Inflammatory macrophage (primary cell): Measurements from ENCODE around the gene RNASEH2B.

ENCODE experiments used
- DNase-seq, 2 donors: peaks; one replicate each; pipeline ENCODE4 v3.0.0-alpha.2; 2020 to 2022

The RNASEH2B gene

GRCh38 chr13:50942630-50943311 lies 33.2 kb downstream of the RNASEH2B start:
- DNase-seq: no peak

- DNase-seq: peak in 1 of 2 donors; percentile 18
Measured at GRCh38 chr13:50945669-50946068, 36.1 kb downstream of the RNASEH2B start.

- DNase-seq: no peak
Measured at GRCh38 chr13:50948601-50949000, 39.0 kb downstream of the RNASEH2B start.

- no peak for DNase-seq
Measured at GRCh38 chr13:50950849-50951248, 41.3 kb downstream of the RNASEH2B start.

- DNase-seq: no peak
Measured at GRCh38 chr13:50951366-50951765, 41.8 kb downstream of the RNASEH2B start.

- no peak for DNase-seq
Measured at GRCh38 chr13:50955241-50955640, 45.6 kb downstream of the RNASEH2B start.

- no peak for DNase-seq
Measured at GRCh38 chr13:50955798-50956197, 46.2 kb downstream of the RNASEH2B start.

GRCh38 chr13:50957620-50958019 lies 48.0 kb downstream of the RNASEH2B start:
- DNase-seq: no peak

GRCh38 chr13:50969691-50970090 lies 60.1 kb downstream of the RNASEH2B start:
- no peak for DNase-seq

- DNase-seq: peak; percentile 22 to 45
Measured at GRCh38 chr13:50970956-50971355, 61.4 kb downstream of the RNASEH2B start.

GRCh38 chr13:50974268-50974667 lies 64.7 kb downstream of the RNASEH2B start:
- no peak for DNase-seq

GRCh38 chr13:50979187-50979586 lies 69.6 kb downstream of the RNASEH2B start:
- DNase-seq: peak; percentile 35 to 79

- DNase-seq: no peak
Measured at GRCh38 chr13:50981686-50982085, 72.1 kb downstream of the RNASEH2B start.

GRCh38 chr13:50989476-50989875 lies 79.9 kb downstream of the RNASEH2B start:
- peak in 1 of 2 donors; percentile 32 for DNase-seq

- no peak for DNase-seq
Measured at GRCh38 chr13:50990065-50990817, 80.7 kb downstream of the RNASEH2B start.

- DNase-seq: peak in 1 of 2 donors; percentile 17
Measured at GRCh38 chr13:50990818-50991506, 81.4 kb downstream of the RNASEH2B start.

- no peak for DNase-seq
Measured at GRCh38 chr13:50991579-50992521, 82.3 kb downstream of the RNASEH2B start.

GRCh38 chr13:50993371-50993770 lies 83.8 kb downstream of the RNASEH2B start:
- no peak for DNase-seq

- DNase-seq: no peak
Measured at GRCh38 chr13:50993934-50994333, 84.3 kb downstream of the RNASEH2B start.

GRCh38 chr13:50994651-50995050 lies 85.1 kb downstream of the RNASEH2B start:
- no peak for DNase-seq

- no peak for DNase-seq
Measured at GRCh38 chr13:50995854-50996253, 86.3 kb downstream of the RNASEH2B start.

- no peak for DNase-seq
Measured at GRCh38 chr13:50998326-50998725, 88.7 kb downstream of the RNASEH2B start.
